ENCODE data around the gene ARHGEF1. TPM values are rescaled to one million over a fixed set of nuclear protein-coding genes. Genes with fewer than 3 reads are reported as not detected.

The ARHGEF1 gene
- total RNA-seq, 1 experiment from 2014 or later = 106 TPM

DNA sequence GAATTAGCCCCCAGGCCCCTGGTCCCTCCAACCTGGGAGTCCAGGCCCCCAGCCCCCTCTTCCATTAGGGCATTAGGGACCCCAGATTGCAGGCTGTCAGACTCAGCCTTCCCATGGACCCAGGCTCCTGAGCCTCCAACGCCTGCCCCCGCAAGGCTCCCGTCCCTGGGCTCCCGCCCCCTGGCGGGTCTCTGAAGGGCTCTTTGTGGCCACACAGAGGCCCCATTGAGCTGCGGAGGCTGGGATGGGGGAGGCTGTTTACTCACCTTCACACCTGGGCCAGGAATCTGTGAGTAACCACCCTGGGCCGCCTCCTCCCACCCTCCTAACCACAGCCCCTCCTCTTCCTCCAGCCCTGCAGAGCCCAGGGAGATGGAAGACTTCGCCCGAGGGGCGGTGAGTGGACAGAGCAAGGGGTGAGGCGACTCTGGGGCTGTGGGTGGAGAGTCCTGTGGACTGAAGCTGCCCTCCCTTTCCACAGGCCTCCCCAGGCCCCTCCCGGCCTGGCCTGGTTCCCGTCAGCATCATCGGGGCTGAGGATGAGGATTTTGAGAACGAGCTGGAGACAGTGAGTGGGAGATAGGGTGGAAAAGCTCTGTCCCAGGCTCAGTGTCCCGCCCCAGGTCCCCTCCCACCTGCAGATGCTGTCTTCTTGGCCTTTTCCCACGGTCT is 4.9 kb downstream of the ARHGEF1 start:
- peak; percentile 90 for DNase-seq (ENCODE audit: unreplicated experiment)
- H3K4me3 Mint-ChIP-seq (ENCODE audit: unreplicated experiment) = peak overlapping the region; percentile 25
- H3K4me1 Mint-ChIP-seq (ENCODE audit: insufficient read depth, unreplicated experiment) = peaks cover 23% of the 10 kb centered on the region
- TF ChIP-seq, protein P1, sequence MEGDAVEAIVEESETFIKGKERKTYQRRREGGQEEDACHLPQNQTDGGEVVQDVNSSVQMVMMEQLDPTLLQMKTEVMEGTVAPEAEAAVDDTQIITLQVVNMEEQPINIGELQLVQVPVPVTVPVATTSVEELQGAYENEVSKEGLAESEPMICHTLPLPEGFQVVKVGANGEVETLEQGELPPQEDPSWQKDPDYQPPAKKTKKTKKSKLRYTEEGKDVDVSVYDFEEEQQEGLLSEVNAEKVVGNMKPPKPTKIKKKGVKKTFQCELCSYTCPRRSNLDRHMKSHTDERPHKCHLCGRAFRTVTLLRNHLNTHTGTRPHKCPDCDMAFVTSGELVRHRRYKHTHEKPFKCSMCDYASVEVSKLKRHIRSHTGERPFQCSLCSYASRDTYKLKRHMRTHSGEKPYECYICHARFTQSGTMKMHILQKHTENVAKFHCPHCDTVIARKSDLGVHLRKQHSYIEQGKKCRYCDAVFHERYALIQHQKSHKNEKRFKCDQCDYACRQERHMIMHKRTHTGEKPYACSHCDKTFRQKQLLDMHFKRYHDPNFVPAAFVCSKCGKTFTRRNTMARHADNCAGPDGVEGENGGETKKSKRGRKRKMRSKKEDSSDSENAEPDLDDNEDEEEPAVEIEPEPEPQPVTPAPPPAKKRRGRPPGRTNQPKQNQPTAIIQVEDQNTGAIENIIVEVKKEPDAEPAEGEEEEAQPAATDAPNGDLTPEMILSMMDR (IDR thresholded peaks at IDR 0.05; ENCODE audit: unreplicated experiment) = peak; percentile 33
- POLR2A ChIA-PET = interaction anchor here (0.7 to 9.8 kb wide), 5 partner anchors 11 to 71 kb away, joined by 3 to 125 read pairs (median 4); partner anchors contain the start of genes RABAC1 and RPS19
- H3K9me3 Mint-ChIP-seq (ENCODE audit: unreplicated experiment) = no peaks in the 10 kb centered on the region
- peak overlapping the region; percentile 2 for H3K27ac Mint-ChIP-seq (ENCODE audit: low read depth, unreplicated experiment)
- no peaks in the 10 kb centered on the region for H3K27me3 Mint-ChIP-seq (ENCODE audit: insufficient read depth, unreplicated experiment)
- intact Hi-C loops (cut with micrococcal nuclease) = loop anchor here (1.0 to 2.0 kb wide), 2 partner anchors 47 to 71 kb away; partner anchors contain the start of gene RABAC1
- CTCF ChIA-PET = interaction anchor here (0.7 to 1.1 kb wide), 3 partner anchors 16 to 63 kb away, joined by 3 to 4 read pairs (median 3); no protein-coding TSS in a partner anchor
- peaks cover 29% of the 10 kb centered on the region for H3K36me3 Mint-ChIP-seq (ENCODE audit: insufficient read depth, unreplicated experiment)
- BruUV-seq (replicated peaks) = no TSS peak

DNA sequence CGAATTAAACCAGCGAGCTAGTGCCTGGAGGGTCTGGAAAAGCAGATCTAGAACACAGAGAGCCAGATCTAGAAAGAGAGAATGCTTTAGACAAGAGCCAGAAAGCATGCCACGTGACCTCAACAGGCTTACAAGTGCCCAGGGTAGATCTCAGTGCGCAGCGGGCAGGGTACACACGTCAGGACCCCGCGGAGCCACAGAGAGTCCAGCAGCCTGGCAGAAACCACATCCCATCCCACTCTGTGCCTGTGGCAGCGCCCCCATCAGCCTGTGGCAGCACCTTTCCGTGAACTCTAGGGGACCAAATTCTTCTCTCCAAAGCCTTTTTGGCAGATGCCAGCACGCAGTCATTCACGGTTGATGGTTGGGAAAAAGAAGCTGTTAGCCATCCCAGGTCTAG is 5.9 kb downstream of the ARHGEF1 start:
- H3K4me1 Mint-ChIP-seq (ENCODE audit: insufficient read depth, unreplicated experiment) = peaks cover 23% of the 10 kb centered on the region
- peaks cover 28% of the 10 kb centered on the region for H3K36me3 Mint-ChIP-seq (ENCODE audit: insufficient read depth, unreplicated experiment)
- no TSS peak for BruUV-seq (replicated peaks)
- no peak overlapping the region for H3K4me3 Mint-ChIP-seq (ENCODE audit: unreplicated experiment)
- no peaks in the 10 kb centered on the region for H3K9me3 Mint-ChIP-seq (ENCODE audit: unreplicated experiment)
- no peak for DNase-seq (ENCODE audit: unreplicated experiment)
- H3K27ac Mint-ChIP-seq (ENCODE audit: low read depth, unreplicated experiment) = no peak overlapping the region
- intact Hi-C loops (cut with micrococcal nuclease) = no loop called here
- no peaks in the 10 kb centered on the region for H3K27me3 Mint-ChIP-seq (ENCODE audit: insufficient read depth, unreplicated experiment)
- TF ChIP-seq, protein P1 (IDR thresholded peaks at IDR 0.05; ENCODE audit: unreplicated experiment) = no peak
- POLR2A ChIA-PET = interaction anchor here (0.7 to 9.8 kb wide), 3 partner anchors 19 to 70 kb away, joined by 3 to 125 read pairs (median 15); partner anchors contain the start of genes RABAC1 and RPS19
- CTCF ChIA-PET = interaction anchor here (1.1 kb wide), 1 partner anchor 56 kb away, joined by 4 read pairs; no protein-coding TSS in a partner anchor

DNA sequence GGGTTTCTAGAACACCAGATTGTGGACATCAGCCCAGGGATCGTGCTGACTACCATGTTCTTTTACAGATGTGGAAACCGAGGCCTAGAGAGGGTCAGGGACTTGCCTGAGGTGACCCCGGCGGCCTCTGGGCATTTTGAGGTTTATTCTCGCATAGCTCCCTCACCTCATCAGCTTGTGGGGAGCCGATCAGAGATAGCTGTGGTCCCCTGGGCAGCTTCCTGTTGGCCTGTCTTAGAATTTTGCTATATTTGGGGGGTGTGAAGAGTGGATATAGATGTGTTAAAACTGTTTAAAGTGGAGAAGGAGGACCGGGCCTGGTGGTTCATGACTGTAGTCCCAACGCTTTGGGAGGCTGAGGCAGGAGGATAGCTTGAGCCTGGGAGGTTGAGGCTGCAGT is 6.9 kb downstream of the ARHGEF1 start:
- no peaks in the 10 kb centered on the region for H3K27me3 Mint-ChIP-seq (ENCODE audit: insufficient read depth, unreplicated experiment)
- H3K4me1 Mint-ChIP-seq (ENCODE audit: insufficient read depth, unreplicated experiment) = peaks cover 23% of the 10 kb centered on the region
- no peak overlapping the region for H3K4me3 Mint-ChIP-seq (ENCODE audit: unreplicated experiment)
- H3K27ac Mint-ChIP-seq (ENCODE audit: low read depth, unreplicated experiment) = no peak overlapping the region
- ChIA-PET POLR2A (interaction anchor here (9.8 kb wide), 1 partner anchor 27 kb away, joined by 125 read pairs; the partner anchor contains the start of gene RPS19), CTCF (interaction anchor here (1.1 to 1.3 kb wide), 2 partner anchors 17 to 29 kb away, joined by 4 to 5 read pairs; no protein-coding TSS in a partner anchor)
- TF ChIP-seq, protein P1 (IDR thresholded peaks at IDR 0.05; ENCODE audit: unreplicated experiment) = no peak
- intact Hi-C loops (cut with micrococcal nuclease) = no loop called here
- BruUV-seq (replicated peaks) = no TSS peak
- no peak for DNase-seq (ENCODE audit: unreplicated experiment)
- H3K36me3 Mint-ChIP-seq (ENCODE audit: insufficient read depth, unreplicated experiment) = peaks cover 21% of the 10 kb centered on the region
- no peaks in the 10 kb centered on the region for H3K9me3 Mint-ChIP-seq (ENCODE audit: unreplicated experiment)

DNA sequence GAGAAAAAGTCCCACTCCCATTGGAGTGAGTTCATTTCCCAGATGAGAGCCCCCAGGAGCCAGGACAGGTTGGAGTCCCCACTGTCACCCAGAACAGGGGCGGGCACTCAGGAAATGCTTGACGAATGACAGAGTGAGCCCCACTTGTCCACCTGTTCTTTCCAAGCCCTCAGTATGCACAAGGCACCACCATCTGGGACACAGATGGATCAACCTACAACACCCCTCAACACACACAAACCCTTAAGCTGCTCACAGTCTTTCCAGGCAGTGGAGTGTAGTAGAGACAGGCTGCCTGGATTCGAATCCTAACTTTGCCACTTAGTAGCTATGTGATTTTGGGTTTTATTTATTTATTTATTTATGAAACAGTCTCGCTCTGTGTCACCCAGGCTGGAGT is 8.0 kb downstream of the ARHGEF1 start:
- BruUV-seq (replicated peaks) = no TSS peak
- H3K4me1 Mint-ChIP-seq (ENCODE audit: insufficient read depth, unreplicated experiment) = peaks cover 18% of the 10 kb centered on the region
- no peaks in the 10 kb centered on the region for H3K9me3 Mint-ChIP-seq (ENCODE audit: unreplicated experiment)
- no peak overlapping the region for H3K27ac Mint-ChIP-seq (ENCODE audit: low read depth, unreplicated experiment)
- POLR2A ChIA-PET = interaction anchor here (1.3 kb wide), 1 partner anchor 33 kb away, joined by 3 read pairs; no protein-coding TSS in a partner anchor
- H3K36me3 Mint-ChIP-seq (ENCODE audit: insufficient read depth, unreplicated experiment) = peaks cover 29% of the 10 kb centered on the region
- H3K4me3 Mint-ChIP-seq (ENCODE audit: unreplicated experiment) = no peak overlapping the region
- intact Hi-C loops (cut with micrococcal nuclease) = no loop called here
- TF ChIP-seq, protein P1 (IDR thresholded peaks at IDR 0.05; ENCODE audit: unreplicated experiment) = no peak
- DNase-seq (ENCODE audit: unreplicated experiment) = no peak
- no peaks in the 10 kb centered on the region for H3K27me3 Mint-ChIP-seq (ENCODE audit: insufficient read depth, unreplicated experiment)
- CTCF ChIA-PET = interaction anchor here (1.3 kb wide), 1 partner anchor 18 kb away, joined by 4 read pairs; no protein-coding TSS in a partner anchor

Data from MCF 10A (cell line).